ENCODE results near the gene GOLGA8Q. TPM values are rescaled to one million over a fixed set of nuclear protein-coding genes. Genes with fewer than 3 reads are reported as not detected.

Gene GOLGA8Q, protein sequence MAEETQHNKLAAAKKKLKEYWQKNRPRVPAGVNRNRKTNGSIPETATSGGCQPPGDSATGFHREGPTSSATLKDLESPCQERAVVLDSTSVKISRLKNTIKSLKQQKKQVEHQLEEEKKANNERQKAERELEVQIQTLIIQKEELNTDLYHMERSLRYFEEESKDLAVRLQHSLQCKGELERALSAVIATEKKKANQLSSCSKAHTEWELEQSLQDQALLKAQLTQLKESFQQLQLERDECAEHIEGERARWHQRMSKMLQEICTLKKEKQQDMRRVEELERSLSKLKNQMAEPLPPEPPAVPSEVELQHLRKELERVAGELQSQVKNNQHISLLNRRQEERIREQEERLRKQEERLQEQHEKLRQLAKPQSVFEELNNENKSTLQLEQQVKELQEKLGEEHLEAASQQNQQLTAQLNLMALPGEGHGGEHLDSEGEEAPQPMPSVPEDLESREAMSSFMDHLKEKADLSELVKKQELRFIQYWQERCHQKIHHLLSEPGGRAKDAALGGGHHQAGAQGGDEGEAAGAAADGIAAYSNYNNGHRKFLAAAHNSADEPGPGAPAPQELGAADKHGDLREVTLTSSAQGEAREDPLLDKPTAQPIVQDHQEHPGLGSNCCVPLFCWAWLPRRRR
- total RNA-seq (ENCODE audit: low replicate concordance) = 1.1 and 3.5 TPM in 2 replicates

DNA sequence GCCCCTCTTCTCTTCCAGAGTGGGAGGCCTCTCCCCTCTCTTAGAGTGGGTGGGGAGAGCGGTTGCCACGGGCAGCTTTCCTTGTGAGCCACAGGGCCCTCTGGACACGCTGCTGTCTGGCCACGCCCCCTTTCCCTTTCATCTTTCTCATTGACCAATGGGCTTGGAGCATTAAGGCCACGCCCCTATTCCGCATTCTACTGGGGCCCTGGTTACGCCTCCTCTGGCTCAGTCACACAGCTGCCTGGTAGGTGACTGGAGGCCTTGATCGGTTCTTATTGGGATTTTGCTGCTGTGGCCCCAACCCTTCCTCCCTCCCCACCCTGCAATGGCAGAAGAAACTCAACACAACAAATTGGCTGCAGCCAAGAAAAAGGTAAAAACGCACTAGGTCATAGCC is at the start of gene GOLGA8Q:
TSS of gene GOLGA8Q (plus strand) at position 301 of the 400 bp plus-strand sequence. CDS start at position 329, 28 bp downstream.

GRCh38 chr15:30603796-30604195 is 51.9 kb downstream of the GOLGA8Q start, which contains the start of gene GOLGA8H:
Gene GOLGA8H, plus strand, starts transcription at chr15:30604028. Its CDS starts 98 bp downstream, at chr15:30604126.

Other genes with a start within 250 kb of the GOLGA8Q start
- 1.9 TPM in 1 of 2 replicates, not detected in the other for gene CHRFAM7A, start 158.5 kb upstream of the GOLGA8Q start, total RNA-seq (ENCODE audit: low replicate concordance)
- 1.2 and 2.8 TPM in 2 replicates for gene GOLGA8R, start 137.8 kb upstream of the GOLGA8Q start, total RNA-seq (ENCODE audit: low replicate concordance)
- 0.30 TPM in 1 of 2 replicates, not detected in the other for gene GOLGA8H, start 52.0 kb downstream of the GOLGA8Q start, total RNA-seq (ENCODE audit: low replicate concordance)